ENCODE data around the gene IGFBP3.
"Not testable (repeated sequence)": the region's sequence is repeated elsewhere in the genome, so short reads cannot be mapped to it uniquely, and the experiment has no call there.

Gene IGFBP3, protein sequence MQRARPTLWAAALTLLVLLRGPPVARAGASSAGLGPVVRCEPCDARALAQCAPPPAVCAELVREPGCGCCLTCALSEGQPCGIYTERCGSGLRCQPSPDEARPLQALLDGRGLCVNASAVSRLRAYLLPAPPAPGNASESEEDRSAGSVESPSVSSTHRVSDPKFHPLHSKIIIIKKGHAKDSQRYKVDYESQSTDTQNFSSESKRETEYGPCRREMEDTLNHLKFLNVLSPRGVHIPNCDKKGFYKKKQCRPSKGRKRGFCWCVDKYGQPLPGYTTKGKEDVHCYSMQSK

DNA sequence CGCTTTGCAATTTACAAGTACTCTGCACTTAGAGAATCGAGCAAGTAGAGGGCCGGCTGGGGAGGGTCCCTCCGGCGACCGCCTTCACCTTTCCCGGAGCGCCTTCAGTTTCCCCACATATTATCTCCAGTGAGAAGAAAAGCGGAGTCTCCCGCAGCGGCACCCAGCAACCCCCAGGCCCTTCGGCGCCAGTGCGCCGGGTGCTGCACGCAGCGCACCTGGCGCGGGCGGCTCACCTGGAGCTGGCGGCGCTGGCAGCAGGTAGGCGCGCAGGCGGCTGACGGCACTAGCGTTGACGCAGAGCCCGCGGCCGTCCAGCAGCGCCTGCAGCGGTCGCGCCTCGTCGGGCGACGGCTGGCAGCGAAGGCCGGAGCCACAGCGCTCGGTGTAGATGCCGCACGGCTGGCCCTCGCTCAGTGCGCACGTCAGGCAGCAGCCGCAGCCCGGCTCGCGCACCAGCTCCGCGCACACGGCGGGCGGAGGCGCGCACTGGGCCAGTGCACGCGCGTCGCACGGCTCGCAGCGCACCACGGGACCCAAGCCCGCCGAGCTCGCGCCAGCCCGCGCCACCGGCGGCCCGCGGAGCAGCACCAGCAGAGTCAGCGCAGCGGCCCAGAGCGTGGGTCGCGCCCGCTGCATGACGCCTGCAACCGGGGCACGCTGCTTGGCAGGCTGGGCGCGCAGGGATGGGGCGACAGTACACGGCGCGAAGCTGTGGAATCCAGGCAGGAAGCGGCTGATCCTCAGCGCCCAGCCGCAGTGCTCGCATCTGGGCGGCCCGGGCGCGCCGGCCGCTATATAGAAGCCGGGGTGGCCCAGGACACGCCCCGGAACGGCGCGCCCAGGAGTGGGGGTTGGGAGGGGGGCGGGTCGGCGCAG is at the start of gene IGFBP3:
IGFBP3 (minus strand) TSS at position 771 of the 879 bp plus-strand sequence; CDS start at position 639, 132 bp downstream.
- DNase-seq (ENCODE audit: low read depth in 2 of 2) = no peak

DNA sequence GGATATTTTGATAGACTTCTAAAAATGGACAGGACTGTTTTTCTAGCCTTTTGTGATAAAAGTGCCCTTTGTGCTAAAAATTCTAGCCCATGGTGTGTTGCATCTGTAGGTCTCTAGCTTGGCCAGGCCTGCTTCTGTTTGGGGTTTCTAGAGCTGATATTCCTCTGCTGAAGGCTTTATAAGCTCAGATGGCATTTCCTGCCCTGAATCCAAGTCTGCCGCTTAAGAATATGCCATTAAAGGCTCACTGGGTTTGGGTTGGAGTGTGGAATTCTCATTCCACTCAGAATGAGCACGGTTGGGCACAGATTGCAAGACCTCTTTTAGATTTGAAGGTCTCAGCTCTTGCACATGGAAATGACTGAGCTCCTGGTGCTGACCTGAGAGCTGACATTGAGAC is 49.4 kb upstream of the IGFBP3 start:
- no peak for DNase-seq (ENCODE audit: low read depth in 2 of 2)

DNA sequence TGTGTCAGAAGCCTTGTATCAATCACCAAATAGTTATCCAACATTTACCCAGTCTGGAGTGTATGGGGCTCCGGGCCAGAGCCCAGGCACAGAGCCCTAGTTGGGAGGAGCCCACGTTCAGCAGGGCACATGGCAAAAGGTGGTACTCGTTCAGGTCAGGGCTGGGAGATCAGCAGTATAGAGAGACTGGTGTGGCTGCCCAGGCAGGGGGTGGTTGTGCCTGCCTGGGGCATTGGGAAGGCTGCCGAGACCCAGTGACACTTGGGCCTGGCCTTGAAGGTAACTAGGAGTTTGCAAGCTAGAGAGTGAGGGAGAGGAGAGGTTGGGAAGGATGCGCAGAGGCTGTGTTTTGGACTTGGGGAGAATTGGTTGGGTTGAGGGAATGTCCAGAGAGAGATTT is 48.9 kb upstream of the IGFBP3 start:
- no peak for DNase-seq (ENCODE audit: low read depth in 2 of 2)

GRCh38 chr7:45968856-45969541 is 47.9 kb upstream of the IGFBP3 start:
- DNase-seq (ENCODE audit: low read depth in 2 of 2) = no peak

- no peak for DNase-seq (ENCODE audit: low read depth in 2 of 2)
Measured at GRCh38 chr7:45968312-45968711, 47.2 kb upstream of the IGFBP3 start.

DNA sequence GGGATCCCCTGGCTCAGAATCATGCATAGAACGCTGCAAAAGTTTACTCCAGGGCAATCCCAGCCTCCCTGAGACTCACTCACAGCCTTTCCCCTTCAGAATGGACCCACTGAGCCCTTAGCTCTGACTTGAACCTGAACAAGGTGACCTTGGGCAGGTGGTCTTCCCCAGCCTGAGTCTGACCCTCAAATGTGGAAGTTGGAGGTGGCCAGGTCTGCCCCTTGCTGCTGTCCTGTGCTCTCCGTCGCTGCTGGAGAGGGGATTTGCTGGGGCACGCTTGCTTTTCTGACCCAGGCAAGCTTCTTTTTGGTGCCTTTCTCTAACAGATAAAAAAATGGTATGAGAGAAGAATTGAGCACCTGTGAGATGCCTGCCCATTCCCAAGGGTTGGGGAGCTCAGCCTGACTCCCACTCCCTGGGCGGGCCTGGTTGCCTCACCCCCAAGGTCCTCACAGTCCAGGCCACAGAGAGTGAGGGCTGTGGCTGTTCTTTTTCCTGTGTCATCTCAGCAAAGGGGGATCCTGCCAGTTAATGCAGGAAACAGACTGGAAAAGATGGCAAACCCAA is 46.6 kb upstream of the IGFBP3 start:
- no peak for DNase-seq (ENCODE audit: low read depth in 2 of 2)

- DNase-seq (ENCODE audit: low read depth in 2 of 2) = no peak
Measured at GRCh38 chr7:45962861-45963260, 41.8 kb upstream of the IGFBP3 start.

- DNase-seq (ENCODE audit: low read depth in 2 of 2) = no peak
Measured at GRCh38 chr7:45957721-45958120, 36.6 kb upstream of the IGFBP3 start.

DNA sequence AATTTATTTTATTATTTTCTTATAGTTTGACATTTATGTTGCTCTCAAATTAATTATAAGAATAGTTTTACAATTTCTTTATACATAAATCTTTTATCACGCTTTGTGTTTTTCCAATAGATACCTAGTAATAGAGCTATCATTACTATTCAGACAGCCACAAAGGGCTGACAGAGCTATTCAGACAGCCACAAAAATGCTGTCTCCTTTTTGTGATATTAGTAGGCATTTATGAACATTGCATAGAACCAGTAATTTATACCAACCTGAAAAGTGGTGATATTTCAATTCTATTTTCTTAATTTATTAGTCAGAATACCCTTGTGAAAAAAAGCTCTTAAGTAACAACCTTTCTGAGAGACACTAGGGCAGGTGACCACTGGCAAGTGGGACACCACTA is 34.2 kb upstream of the IGFBP3 start:
- DNase-seq (ENCODE audit: low read depth in 2 of 2) = no peak

DNA sequence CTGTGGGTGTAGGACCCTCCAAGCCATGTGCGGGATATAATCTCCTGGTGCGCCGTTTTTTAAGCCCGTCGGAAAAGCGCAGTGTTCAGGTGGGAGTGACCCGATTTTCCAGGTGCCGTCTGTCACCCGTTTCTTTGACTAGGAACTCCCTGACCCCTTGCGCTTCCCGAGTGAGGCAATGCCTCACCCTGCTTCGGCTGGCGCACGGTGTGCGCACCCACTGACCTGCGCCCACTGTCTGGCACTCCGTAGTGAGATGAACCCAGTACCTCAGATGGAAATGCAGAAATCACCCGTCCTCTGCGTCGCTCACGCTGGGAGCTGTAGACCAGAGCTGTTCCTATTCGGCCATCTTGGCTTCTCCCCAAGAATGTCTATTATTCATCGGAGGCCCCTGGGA is 32.0 kb upstream of the IGFBP3 start:
- DNase-seq (ENCODE audit: low read depth in 2 of 2) = not testable (repeated sequence)

DNA sequence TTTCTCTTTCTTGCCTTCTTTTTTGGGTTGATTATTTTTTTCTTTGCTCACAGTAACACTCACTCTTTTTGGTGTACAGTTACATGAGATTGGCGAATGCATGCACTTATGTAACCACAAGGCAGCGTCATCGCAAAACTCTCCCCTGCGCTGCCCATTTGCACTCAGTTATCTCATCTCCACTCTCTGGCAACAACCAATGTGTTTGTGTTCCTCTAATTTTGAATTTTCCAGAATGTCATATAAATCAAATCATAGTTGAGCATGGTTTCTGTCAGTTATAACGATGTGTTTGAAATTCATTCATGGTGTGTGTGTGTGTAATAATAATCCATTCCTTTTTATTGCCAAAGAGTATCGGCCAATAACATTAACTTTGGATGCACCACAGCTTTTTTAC is 23.0 kb upstream of the IGFBP3 start:
- no peak for DNase-seq (ENCODE audit: low read depth in 2 of 2)

GRCh38 chr7:45940939-45941338 is 19.9 kb upstream of the IGFBP3 start:
- DNase-seq (ENCODE audit: low read depth in 2 of 2) = no peak

DNA sequence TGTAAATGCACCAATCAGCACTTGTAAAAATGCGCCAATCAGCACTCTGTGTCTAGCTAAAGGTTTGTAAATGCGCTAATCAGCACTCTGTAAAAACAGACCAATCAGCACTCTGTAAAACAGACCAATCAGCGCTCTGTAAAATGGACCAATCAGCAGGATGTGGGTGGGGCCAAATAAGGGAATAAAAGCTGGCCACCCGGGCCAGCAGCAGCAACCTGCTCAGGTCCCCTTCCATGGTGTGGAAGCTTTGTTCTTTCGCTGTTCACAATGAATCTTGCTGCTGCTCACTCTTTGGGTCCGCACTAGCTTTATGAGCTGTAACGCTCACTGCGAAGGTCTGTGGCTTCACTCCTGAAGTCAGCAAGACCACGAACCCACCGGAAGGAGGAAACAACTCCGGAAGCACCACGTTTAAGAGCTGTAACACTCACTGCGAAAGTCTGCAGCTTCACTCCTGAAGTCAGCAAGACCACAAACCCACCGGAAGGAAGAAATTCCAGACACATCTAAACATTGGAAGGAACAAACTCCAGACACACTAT is 19.2 kb upstream of the IGFBP3 start:
- not testable (repeated sequence) for DNase-seq (ENCODE audit: low read depth in 2 of 2)

DNA sequence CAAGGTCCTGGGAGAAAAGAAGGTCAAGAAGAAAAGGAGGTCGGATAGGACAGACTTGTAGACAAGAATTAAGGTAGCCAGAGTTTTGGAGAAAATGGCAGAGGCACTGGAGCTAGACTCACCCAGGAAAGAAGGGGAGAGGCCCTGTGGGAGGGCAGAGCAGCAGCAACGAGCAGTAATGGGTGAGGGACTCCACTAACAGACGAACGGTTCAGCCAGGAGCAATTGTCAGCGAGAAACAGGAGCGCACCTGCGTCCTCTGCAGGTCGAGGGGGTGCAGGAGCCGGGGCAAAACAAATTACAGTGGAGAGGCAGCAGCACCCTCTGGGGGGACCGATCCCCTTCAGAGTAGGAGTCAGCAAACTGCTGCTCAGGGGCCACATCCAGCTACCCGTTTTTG is 18.5 kb upstream of the IGFBP3 start:
- no peak for DNase-seq (ENCODE audit: low read depth in 2 of 2)

DNA sequence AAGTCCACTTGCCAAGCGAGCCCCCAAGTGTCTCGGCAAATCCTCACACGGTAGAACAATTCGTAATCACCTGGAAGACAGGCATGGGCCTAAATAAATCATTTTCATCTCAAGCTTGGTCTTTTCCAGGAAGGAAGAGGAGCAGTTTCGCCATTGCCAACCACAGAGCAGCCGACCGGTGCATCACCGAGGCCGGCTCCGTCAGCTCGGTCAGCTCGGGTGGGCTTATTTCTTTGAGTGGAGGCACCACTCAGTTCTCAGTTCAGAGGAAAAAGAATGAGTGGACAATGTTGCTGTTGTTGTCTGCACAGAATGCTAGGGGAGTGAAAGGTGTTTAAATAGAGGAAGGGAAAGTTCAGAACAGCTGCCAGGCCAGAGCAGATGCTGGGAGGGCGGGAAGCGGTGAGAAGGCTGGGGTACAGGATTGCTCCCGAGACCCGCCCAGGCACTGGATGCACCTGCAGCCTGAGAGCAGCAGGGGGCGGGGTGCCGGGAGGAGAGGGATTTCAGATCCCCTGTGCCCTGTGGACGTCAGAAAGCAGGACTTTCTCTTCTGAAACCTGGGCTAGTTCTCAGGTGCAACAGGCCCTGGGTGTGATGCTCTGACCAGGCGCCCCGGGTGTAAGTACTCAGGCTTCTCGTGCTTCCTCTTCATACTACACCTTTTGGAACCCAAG is 17.7 kb upstream of the IGFBP3 start:
- DNase-seq (ENCODE audit: low read depth in 2 of 2) = no peak

GRCh38 chr7:45937862-45938261 is 16.8 kb upstream of the IGFBP3 start:
- DNase-seq (ENCODE audit: low read depth in 2 of 2) = no peak

DNA sequence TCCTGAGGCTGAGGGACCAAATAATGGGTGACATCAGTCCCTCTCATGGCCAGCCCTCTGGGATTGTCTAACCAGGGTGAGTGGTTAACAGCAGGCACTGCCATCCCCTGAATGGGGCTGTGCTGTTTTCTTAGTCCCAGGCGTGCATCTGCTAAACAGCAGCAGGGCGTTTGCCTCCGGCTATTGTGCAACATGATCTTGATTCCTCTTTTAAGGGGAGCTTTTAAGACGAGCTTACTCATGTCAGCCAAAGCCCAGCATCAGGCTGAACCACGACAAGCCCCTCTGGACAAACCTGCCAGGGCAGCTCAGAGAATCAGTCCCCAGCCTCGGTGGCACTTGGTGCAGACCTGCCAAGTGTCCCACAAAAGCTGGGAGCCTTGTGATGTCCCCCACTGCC is 16.2 kb upstream of the IGFBP3 start:
- no peak for DNase-seq (ENCODE audit: low read depth in 2 of 2)

- no peak for DNase-seq (ENCODE audit: low read depth in 2 of 2)
Measured at GRCh38 chr7:45930967-45931366, 9.9 kb upstream of the IGFBP3 start.

GRCh38 chr7:45927721-45928120 is 6.6 kb upstream of the IGFBP3 start:
- no peak for DNase-seq (ENCODE audit: low read depth in 2 of 2)

DNA sequence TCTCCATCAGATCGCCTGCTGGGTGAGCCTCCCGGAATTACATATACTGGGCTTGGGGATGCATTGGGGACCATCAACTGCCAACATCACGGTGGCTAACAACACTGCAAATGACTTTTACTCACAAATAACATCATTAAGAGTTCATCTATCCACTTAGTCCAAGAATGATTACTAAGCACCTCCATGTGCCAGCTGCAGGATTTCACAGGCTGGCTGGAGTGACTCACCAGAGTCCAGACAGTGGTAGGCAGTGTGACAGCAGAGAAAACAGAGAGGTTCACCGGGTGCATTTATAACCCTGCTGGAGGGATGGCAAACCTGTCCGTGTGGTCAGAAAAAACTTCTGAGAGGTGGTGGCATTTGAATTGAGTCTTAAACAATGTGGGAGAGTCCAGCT is 3.2 kb upstream of the IGFBP3 start:
- no peak for DNase-seq (ENCODE audit: low read depth in 2 of 2)

- no peak for DNase-seq (ENCODE audit: low read depth in 2 of 2)
Measured at GRCh38 chr7:45923818-45924217, 2.7 kb upstream of the IGFBP3 start.

Measured in fibroblast of skin of left biceps (primary cell).